Fibroblast of skin of abdomen (primary cell): Measurements from ENCODE around the gene TMEM200A. TPM values are rescaled to one million over a fixed set of nuclear protein-coding genes. Genes with fewer than 3 reads are reported as not detected.
A peak's percentile ranks its signal among the peaks of the same experiment; 100 is the strongest.
"Not testable (repeated sequence)": the region's sequence is repeated elsewhere in the genome, so short reads cannot be mapped to it uniquely, and the experiment has no call there.

Experiments
- DNase-seq: peaks from one replicate; pipeline ENCODE4 v3.0.0-alpha.2; 2013
- polyA plus RNA-seq, 2 experiments: library from polyadenylated mRNA; unstranded; fragments of 120-200 nt; gene quantifications; one replicate each; pipeline ENCODE4 v1.2.1, GENCODE V29; 2013; ENCODE audit not compliant: insufficient read length in 2 of 2

Gene TMEM200A
- polyA plus RNA-seq (2013, experiment 1 of 2; ENCODE audit: insufficient read length) = 18.4 TPM
- 18.5 TPM for polyA plus RNA-seq (2013, experiment 2 of 2; ENCODE audit: insufficient read length)

DNA sequence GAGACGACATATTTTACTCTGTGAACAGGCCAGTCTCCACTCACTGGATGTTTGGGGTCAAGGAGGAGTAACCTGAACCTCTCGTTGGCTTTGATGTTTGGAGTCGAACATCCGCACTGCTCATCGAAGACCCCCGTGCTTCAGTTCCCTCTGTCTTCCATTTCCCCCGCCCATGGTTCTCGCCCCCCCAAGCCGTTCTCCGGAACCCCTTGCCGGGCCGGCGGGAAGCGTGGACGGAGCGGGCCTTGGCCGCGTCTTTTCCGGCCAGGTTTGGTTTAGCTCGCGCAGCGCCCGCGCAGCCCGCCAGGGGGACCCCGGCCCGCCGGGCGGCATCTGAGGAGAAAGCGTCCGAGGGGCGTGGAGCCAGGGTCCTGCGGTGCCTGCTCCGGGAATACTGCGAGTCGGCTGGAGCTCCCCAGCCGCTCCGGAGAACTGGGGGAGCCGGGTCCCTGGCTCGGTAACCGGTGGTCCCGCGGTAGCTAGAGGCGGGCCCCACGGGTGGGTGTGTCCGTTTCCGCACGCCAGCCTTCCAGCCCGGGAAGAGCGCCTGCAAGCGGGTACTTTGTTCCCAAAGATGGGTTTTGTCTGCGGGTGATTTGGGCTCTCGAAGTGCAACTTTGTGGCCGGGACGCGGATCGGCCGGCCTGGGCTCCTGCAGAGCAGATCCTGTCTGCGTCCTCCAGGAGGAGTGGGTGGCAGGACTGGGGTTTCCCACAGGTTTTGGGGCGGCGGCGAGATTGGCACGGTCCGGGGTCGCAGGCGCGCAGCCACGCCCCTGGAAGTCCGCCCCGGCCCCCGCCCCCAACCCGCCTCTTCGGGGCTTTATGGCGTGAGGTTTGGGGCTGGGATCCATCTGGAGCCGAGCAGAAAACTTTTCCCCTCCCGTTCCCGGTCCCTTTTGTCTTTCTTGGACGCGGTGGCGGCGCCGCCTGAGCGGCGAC lies at the start of gene TMEM200A:
Gene TMEM200A (plus strand): TSS at position 852 of the 941 bp plus-strand sequence. CDS start 74,406 bp downstream, outside the sequence.
- DNase-seq = peak; percentile 68

DNA sequence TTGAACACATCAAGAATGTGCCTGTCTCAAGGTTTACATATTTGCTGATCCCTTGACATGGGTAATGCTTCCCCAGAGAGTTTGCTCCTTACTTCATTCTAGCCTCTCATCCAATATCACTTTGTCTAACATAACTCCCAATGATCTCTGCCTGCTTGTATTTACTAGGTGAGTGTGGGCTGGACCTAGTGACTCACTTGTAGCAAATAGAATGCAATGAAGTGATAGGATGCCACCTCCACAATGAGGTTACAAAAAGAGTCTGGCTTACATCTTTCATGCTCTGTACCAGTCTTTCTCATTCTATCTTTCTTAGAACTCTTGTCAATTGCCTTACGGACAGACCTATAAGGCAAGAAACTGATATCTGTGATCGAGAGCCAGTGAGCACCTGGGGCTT lies 44.9 kb upstream of the TMEM200A start:
- no peak for DNase-seq

DNA sequence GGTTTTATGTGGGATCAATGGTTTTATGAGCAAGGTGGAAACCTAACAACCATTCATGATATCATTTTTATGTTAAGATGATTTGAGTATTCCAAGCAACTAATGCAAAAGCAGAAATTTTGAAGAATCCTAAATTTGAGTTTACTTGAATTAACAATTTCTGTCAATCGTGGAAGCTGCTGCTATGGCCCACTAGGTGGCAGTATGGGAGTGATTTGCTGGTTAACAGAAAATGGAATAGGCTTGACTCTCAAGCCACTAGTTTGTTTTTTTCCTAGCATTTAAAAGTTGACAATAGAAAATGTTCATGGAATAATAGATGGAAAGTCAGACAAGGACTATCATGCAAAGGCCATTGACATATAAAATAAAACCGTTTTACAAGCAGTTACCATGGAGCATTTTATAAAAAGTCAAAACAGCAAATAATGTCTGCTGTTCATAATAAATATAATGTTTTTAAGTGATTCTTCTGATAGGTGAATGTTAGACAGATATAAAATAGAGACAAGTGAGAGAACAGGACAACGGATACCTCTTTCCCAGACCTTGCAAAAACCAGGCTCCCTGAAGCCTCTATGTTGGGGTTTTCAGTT lies 43.0 kb upstream of the TMEM200A start:
- DNase-seq = peak; percentile 65

DNA sequence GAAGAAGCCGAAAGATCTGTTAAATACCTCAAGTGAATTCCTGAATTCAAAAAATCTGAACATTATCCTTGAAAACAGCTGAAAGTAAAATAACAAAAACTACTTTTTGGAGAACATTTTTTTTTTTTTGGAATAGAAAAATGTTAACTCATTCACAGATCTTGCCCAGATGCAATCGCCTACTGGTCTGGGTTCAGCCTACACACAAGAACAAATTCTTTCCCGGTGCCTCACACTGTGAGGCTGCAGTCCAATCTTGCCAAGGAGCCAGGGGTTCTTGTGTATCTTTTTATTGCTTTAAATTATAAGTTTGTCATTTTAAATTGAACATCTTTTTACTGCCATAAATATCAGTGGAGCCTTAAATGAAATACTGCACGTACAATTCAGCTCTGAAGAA lies 41.2 kb upstream of the TMEM200A start:
- peak; percentile 81 for DNase-seq

DNA sequence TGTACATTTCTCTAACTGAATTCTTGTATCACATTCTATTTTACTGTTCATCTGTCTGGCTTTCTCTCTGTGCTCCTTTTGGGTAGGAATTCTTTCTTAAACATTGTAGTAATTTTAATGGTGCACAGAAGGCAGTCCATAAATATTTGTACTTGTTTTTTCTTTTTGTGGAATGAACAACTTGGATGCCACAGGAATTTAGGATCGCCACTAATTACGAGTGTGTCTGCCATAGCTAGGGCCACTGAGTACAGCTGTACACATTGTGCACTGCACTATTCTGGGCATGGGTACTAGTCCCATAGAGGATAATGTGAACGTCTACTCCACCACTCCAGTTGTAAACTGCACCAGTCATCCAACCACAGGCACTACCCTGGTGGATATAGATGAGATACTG lies 39.3 kb upstream of the TMEM200A start:
- DNase-seq = peak; percentile 48

DNA sequence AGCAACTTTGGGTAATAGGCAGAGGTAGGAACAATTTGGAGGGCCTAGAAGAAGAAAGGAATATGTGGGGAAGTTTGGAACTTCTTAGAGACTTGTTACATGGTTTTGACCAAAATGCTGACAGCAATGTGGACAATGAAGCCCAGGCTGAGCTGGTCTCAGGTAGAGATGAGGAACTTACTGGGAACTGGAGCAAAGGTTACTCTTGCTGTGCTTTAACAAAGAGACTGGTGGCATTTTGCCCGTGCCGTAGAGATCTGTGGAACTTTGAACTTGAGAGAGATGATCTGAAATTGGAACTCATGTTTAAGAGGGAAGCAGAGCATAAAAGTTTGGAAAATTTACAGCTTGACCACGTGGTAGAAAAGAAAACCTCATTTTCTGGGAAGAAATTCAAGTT lies 28.3 kb upstream of the TMEM200A start:
- DNase-seq = no peak

DNA sequence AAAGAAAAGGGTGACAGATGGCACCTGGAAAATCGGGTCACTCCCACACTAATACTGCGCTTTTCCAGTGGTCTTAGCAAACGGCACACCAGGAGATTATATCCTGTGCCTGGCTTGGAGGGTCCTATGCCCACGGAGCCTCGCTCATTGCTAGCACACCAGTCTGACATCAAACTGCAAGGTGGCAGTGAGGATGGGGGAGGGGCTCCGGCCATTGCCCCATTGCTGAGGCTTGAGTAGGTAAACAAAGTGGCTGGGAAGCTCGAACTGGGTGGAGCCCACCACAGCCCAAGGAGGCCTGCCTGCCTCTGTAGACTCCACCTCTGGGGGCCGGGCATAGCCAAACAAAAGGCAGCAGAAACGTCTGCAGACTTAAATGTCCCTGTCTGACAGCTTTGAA lies 19.5 kb upstream of the TMEM200A start:
- not testable (repeated sequence) for DNase-seq

DNA sequence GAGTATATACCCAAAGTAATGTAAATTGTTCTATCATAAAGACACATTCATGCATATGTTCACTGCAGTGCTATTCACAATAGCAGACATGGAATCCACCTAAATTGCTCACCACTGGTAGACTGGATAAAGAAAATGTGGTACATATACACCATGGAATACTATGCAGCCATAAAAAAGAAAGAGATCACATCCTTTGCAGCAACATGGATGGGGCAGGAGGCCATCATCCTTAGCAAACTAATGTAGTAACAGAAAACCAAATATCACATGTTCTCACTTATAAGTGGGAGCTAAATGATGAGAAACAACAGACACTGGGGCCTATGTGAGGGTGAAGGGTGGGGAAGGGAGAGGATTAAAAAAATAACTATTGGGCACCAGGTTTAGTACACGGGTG lies 11.5 kb upstream of the TMEM200A start:
- no peak for DNase-seq

DNA sequence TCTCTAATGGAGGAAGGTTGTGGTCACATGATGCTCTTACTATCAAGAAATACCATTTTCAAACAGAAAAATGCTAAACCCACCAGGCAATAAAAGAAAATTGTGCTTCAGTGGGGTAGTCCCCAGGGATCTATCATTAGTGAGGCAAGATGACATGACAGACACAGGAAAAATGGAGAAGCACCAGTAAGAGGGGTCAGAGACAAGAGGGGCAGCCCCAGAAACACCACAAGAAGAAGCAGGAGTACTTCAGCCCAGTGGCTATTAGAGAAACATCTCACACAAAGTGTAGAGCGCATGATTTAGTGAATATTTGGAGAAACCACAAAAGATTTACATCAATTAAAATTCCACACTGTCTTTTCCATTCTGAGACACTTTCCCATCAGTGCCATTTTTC lies 10.2 kb upstream of the TMEM200A start:
- no peak for DNase-seq

DNA sequence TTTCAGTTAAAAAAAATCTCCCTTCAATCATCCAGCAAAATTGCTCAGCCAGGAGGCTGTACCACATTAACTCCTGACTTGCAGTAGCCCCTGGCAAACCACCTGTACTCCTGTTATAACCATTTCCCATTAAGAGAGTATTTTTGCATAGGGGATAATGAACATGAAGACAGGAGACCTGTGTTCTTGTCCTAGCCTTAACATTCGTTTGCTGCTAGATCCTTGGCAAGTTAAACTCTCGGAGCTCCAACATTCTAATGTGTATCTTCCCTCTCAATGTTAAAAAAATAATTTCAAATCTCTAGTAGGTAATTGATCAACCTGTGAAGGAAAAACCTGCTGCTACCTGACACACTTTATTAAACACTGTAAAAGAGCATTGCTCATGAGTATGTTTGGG lies 8.4 kb upstream of the TMEM200A start:
- DNase-seq = no peak

DNA sequence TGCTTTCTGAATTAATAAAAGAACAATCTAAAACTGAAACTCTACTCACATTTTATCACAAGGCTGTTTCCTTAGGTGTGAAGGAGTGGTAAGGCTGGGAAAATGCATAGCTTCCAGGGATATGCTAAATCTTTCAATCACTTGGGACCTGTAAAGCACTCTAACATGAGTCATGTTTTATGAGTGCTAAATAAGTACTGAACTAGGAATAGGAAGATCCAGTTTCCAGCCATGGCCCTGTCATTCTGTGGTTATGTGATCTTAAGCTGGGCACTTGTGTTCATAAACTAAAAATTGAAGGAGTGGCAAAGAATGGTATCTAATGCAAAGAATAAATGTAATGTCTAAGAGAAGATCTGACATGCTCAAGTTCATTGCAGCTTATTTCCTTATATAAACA lies 6.1 kb upstream of the TMEM200A start:
- DNase-seq = no peak

DNA sequence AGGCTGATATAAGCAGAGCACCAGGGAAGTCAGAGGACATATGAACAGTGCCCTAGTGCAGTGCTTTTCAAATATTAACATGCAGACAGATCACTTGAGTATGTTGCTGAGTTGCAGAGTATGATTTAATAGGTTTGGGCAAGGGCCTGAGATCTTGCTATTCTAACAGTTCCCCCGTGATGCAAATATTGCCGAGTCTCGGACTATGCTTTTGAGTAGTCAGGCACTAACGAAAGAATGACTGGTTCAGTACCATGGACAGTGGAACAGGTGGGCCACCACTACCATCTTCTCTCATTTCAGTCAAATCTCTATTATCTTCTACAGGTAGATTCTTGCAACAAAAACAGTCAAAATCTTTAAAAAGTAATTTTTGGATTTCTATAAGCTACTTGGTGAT lies 3.7 kb upstream of the TMEM200A start:
- no peak for DNase-seq

DNA sequence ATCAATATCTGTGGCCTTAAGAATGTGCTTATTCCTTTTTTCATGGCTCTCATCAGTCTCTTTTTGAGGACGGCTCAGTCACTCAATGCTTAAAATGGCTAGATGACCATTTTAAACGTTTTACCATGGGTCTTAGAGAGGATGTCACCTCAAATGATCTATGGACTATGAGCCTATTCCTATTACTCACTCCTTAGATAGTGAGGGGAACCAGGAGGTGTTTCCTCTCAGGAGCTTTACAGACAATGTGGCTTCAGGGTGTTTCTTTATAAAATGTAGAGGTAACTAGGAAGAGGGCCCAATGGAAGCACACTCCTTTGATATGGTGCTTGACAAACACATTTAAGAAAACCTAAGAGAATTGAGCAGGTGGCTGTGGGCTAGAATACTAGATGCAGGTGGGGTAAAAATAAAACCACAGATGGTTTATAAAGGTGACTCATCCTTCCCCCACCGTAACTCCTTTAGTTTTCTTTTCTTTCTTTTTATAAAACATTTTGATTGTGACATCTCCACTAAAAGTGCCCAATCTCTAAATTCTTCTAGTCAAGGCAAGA lies 1.5 kb upstream of the TMEM200A start:
- DNase-seq = no peak

DNA sequence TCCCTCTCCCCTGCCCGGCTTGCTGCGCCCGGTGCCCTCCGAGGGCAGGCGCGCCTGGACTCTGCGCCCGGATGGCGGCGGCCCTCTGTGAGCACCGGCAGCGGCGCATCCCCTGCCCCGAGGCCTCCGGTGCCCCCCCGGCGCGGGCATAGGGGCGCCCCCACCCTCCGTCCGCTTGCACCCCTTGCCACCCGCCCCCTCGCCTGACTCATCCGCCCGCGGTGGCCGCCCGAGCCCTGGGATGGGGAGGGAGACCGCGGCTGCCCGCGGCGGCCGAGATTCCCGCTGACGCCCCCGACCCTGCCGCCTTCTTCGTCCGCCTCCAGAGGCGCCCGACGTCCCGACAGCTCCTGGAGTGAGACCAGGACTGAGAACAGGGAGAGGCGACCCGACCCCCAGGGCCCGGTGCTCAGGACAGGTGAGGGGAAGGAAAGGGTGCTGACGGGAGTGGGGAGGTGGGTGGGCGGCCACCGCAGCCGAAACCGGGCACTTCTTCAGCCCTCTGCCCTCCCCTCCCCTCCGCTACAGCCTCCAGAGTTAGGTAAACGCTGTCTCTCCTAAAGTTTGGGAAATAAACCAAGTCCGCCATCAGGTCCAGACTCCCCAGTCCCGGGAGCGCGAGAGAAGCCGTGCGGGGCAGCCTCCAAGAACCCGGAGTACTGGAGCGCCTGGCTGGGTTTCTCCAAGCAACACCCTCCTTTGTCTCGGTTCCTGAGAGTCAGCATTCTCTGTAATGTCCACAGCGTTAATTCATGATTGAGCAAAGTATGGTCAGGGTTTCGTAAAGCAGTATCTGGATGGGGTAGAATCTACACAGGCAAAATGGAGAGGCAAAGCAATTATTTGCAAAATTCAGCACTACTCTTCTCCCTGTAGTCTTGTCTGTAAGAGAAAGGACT lies 539 bp downstream of the TMEM200A start:
- DNase-seq = peak; percentile 54

DNA sequence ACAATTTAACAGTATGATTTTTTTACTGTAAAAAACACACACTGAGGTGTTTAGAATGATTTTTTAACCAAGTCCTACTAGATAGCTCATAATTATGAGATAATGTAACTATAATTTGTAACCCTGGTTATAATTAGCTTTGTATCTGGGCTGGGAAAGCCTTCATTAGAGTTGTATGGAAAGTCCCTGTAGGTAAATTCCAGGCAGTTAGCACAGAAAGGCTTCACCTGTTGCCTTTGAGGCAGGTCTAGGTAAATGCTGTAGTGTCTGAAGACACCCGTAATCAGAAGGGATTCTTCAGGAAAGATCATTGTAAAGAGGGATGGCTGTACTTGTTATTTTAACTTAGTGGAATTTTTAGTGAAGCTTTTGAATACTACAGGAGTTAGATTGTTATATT lies 1.9 kb downstream of the TMEM200A start:
- no peak for DNase-seq

DNA sequence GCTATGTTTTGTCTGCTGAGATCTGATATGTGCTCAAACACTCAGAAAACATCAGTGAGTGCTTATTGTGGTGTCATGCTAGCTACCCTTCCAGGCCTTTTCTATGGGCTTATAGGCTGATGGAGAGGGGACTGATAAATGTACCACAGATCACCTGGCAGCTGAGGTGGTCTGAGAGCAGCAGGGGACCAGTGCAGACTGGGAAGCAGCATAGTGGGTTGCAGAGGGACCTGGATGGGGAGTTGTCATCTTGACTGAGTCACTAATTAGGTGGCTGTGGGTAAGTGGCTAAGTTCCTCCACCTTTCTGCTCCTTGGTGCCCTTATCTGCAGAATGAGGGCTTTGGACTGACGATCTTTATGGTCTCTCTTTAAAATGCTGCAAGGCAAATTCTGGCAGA lies 2.8 kb downstream of the TMEM200A start:
- no peak for DNase-seq

DNA sequence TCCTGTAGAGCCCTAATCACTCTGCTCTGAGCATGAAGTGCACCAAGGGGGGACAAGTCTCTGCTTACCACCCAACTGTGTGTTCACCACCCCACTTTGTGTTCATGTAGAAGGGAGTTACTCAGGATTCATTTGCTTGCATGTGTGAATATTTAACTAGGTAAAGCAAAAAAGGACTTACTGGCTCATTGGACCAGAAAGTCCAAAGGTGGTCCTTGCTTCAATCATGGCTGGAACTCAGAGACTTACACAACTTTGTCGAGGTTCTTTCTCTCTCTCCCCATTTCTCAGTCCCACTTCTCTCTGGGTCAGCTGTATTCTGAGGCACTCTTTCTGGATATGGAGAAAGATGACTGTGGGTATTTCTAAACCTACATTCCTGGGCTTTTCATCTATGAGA lies 4.0 kb downstream of the TMEM200A start:
- no peak for DNase-seq

DNA sequence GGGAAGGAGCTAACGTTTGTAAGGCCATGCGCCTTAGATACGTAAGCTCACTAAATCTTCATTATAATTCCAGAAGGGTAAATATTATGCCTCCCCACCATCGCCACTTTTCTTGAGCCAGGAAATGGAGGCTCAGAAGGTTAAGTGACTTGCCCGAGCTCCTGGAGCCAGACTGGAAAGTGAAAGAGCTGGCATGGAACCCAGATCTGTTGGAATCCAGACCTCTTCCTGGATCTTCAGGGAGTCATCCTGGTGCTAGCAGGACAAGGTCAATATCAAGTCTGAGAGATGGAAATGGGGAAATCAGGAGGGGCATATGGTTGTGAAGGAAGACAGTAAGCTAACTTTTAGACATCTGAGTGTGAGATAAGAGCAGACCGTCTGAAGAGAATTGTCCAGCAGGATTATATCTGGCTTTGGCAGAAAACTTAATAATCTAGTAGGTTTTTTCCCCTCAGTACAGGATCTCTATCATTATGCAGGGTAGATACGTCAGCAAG lies 6.2 kb downstream of the TMEM200A start:
- no peak for DNase-seq

DNA sequence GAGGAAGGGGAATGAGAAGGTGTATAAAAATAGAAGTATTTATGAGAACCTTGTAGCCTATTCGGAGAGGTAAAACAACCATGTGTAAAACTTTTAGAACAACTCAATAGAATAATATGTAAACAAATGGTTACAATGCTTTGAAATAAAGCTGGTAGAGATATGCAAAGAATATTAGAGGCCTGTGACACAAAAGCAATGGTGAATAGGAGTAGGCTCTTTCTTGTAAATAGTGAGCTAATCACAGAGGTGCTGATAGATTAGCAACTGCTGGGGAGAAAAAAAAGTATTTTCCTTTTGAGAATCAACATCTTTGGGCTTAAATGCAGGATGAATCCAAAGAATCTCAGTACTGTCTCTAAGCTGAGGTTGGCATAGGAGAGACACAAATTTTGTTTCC lies 7.0 kb downstream of the TMEM200A start:
- no peak for DNase-seq

DNA sequence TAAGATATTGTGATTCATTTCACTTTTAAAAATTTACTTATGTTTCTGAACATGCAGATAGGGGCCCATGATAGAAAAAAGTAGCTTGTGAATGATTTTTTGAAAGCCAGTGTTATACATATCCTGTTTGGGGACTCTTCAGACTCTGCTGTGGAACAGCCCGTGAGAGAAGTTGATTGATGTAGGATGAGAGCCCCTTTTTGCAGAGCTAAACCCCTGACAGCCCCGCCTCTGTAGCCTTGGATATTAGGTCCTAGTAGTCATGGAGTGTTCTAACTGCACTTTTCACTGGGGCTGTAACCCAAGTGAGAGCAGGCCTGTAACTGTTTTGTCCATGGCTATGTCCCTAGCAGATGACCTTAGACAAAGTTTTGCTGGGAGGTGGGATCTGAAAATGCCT lies 8.2 kb downstream of the TMEM200A start:
- DNase-seq = no peak

DNA sequence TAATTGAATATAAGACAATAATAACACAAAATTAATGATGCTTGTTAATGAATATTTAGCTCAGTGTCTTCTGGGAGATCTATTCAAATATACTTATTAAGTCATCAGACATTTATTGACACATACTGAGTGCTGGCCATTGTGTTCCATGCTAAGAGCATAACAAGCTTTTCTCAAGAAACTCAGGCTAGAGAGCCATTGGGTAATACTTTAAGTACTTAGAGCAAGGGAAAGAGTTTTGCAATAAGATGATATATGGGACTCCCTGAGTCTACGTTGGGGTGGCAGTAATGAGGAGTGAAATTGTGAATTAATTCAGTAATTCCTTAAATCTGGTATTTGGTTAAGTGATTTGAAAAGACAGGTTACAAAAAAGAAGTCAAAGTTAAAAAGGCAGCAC lies 11.1 kb downstream of the TMEM200A start:
- DNase-seq = no peak

DNA sequence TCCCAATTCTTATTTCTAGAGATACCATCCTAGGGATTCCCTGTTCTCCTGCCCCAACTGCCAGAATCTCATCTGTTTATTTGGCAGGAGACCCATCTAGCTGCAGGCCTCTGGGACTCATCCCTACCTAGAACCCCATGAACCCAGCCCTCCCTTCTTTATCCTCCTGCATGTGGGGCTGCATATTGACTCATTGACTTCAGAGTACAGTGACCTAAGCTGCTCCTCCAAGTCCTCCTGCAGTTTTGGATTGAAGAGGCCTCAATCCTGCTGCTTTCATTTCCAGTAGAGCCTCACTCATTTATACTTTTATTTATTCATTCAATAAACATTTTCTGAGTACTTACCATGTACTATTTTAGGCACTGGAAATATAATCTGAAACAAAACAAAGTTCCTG lies 11.6 kb downstream of the TMEM200A start:
- DNase-seq = no peak
